Measurements from ENCODE around the gene TUBG1. TPM values are rescaled to one million over a fixed set of nuclear protein-coding genes. Genes with fewer than 3 reads are reported as not detected.

Gene TUBG1
- total RNA-seq, 4 donors from 2014 or later, result 6.0 to 27.7 (median 14.3) TPM

- intact Hi-C loops (cut with DNase I; ENCODE audit: low total_unique reads), result no loop called here
- Histone ChIP-seq H3K4me1 (no peaks in the 10 kb centered on the region), H3K36me3 (no peaks in the 10 kb centered on the region), H3K27me3 (no peaks in the 10 kb centered on the region), H3K4me3 (no peak overlapping the region), H3K9me3 (no peaks in the 10 kb centered on the region), H3K27ac (no peak overlapping the region)
- WGBS, 2 donors (ENCODE audit: low coverage in 1 of 2), result 82% methylated on average over 6 of the region's 7 CpGs; no CpG with 5 or more reads in 1 of the 2 donors
- no peak for DNase-seq
- in situ Hi-C loops (cut with MboI; ENCODE audit: low pct_ligation_motif_present in 1 of 4, low pct_unique_long_range_greater_than_20kb in 1 of 4, low sequenced_read_pairs in 3 of 4), result no loop called here
- TF ChIP-seq POLR2AphosphoS5 (IDR thresholded peaks at IDR 0.05) (no peak), POLR2A (IDR thresholded peaks at IDR 0.05) (no peak), CTCF (IDR thresholded peaks at IDR 0.05) (no peak), EP300 (IDR thresholded peaks at IDR 0.05; ENCODE audit: low read depth) (no peak)
Measured at GRCh38 chr17:42639525-42640113, 30.1 kb downstream of the TUBG1 start.

DNA sequence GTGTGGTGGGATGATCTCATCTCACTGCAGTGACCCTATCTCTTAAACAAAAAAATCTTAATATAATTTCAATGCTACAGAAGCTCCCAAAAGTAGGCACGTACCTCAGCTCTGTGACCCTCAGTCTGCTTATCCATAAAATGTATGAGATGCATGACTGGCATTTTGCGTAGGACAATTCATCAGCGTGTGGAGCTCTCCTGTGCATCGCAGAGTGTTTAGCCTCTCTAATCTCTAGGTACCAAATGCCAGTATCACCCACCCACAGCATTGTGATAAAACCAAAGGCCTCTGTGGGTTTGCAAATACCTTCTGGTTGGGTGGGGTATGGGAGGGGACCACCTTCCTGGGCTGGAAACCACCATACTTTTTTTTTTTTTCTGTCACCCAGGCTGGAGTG is 30.6 kb downstream of the TUBG1 start:
- no peak for DNase-seq
- intact Hi-C loops (cut with DNase I; ENCODE audit: low total_unique reads), result no loop called here
- TF ChIP-seq POLR2AphosphoS5 (IDR thresholded peaks at IDR 0.05) (no peak), CTCF (IDR thresholded peaks at IDR 0.05) (no peak), EP300 (IDR thresholded peaks at IDR 0.05; ENCODE audit: low read depth) (no peak), POLR2A (IDR thresholded peaks at IDR 0.05) (no peak)
- H3K9me3 ChIP-seq, result no peaks in the 10 kb centered on the region
- no peak overlapping the region for H3K27ac ChIP-seq
- H3K36me3 ChIP-seq, result no peaks in the 10 kb centered on the region
- in situ Hi-C loops (cut with MboI; ENCODE audit: low pct_ligation_motif_present in 1 of 4, low pct_unique_long_range_greater_than_20kb in 1 of 4, low sequenced_read_pairs in 3 of 4), result no loop called here
- no peaks in the 10 kb centered on the region for H3K27me3 ChIP-seq
- no peak overlapping the region for H3K4me3 ChIP-seq
- no peaks in the 10 kb centered on the region for H3K4me1 ChIP-seq
- WGBS, 2 donors (ENCODE audit: low coverage in 1 of 2), result 89 to 92% methylated on average over 4 of the region's 4 CpGs

- Histone ChIP-seq H3K27me3 (no peaks in the 10 kb centered on the region), H3K4me1 (no peaks in the 10 kb centered on the region), H3K9me3 (no peaks in the 10 kb centered on the region), H3K27ac (no peak overlapping the region), H3K4me3 (no peak overlapping the region), H3K36me3 (no peaks in the 10 kb centered on the region)
- DNase-seq, result no peak
- in situ Hi-C loops (cut with MboI; ENCODE audit: low pct_ligation_motif_present in 1 of 4, low pct_unique_long_range_greater_than_20kb in 1 of 4, low sequenced_read_pairs in 3 of 4), result no loop called here
- no peak for TF ChIP-seq CTCF (IDR thresholded peaks at IDR 0.05)
- TF ChIP-seq EP300 (IDR thresholded peaks at IDR 0.05; ENCODE audit: low read depth), result no peak
- no peak for TF ChIP-seq POLR2A (IDR thresholded peaks at IDR 0.05)
- no peak for TF ChIP-seq POLR2AphosphoS5 (IDR thresholded peaks at IDR 0.05)
- WGBS, 2 donors (ENCODE audit: low coverage in 1 of 2), result 20 to 40% methylated on average over 2 of the region's 2 CpGs
- intact Hi-C loops (cut with DNase I; ENCODE audit: low total_unique reads), result no loop called here
Measured at GRCh38 chr17:42642336-42642735, 32.9 kb downstream of the TUBG1 start.

DNA sequence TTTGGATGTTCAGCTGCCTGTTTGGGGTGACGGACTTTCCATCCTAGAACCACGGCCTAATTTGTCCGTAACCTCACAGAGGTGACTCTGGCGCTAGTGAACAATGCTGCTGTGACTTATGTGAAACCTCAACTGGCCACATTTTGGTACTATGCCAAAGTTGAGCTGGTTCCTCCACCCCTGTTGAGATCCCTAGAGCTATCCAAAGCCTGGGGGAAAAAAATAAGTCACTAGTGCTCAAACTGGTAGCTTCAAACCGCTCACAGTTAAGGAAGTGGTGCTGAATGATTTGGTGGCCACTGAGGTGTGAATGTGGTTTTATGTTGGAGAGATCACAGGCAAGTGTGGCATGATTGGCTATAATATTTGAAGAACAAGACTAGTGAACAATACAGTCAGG is 38.3 kb downstream of the TUBG1 start:
- Histone ChIP-seq H3K27me3 (no peaks in the 10 kb centered on the region), H3K9me3 (no peaks in the 10 kb centered on the region), H3K4me1 (no peaks in the 10 kb centered on the region), H3K4me3 (no peak overlapping the region), H3K27ac (no peak overlapping the region), H3K36me3 (no peaks in the 10 kb centered on the region)
- no peak for TF ChIP-seq EP300 (IDR thresholded peaks at IDR 0.05; ENCODE audit: low read depth)
- TF ChIP-seq POLR2A (IDR thresholded peaks at IDR 0.05), result no peak
- no peak for TF ChIP-seq CTCF (IDR thresholded peaks at IDR 0.05)
- TF ChIP-seq POLR2AphosphoS5 (IDR thresholded peaks at IDR 0.05), result no peak
- intact Hi-C loops (cut with DNase I; ENCODE audit: low total_unique reads), result no loop called here
- no peak for DNase-seq
- 56 to 83% methylated on average over 4 to 5 of the region's 5 CpGs for WGBS, 2 donors (ENCODE audit: low coverage in 1 of 2)
- in situ Hi-C loops (cut with MboI; ENCODE audit: low pct_ligation_motif_present in 1 of 4, low pct_unique_long_range_greater_than_20kb in 1 of 4, low sequenced_read_pairs in 3 of 4), result no loop called here
